H9 (cell line): ENCODE results near the gene TMEM51. TPM values are rescaled to one million over a fixed set of nuclear protein-coding genes. Genes with fewer than 3 reads are reported as not detected.

ENCODE experiments used
- DNase-seq: peaks from one replicate; pipeline ENCODE4 v3.0.0-alpha.2; 2017
- H2AFZ ChIP-seq: one replicate; pipeline ENCODE4 v1.6.1; 2013; ENCODE audit warnings: mild to moderate bottlenecking, low read length, control low read depth, moderate library complexity
- H2AK5ac ChIP-seq: 2 replicates; pipeline ENCODE4 v1.6.1; 2013; ENCODE audit warnings: low read length, control low read depth, mixed read lengths; ENCODE audit not compliant: insufficient read length
- H2BK120ac ChIP-seq: one replicate; pipeline ENCODE4 v1.6.1; 2013; ENCODE audit warnings: low read depth, mild to moderate bottlenecking, low read length, control low read depth, inconsistent platforms; ENCODE audit not compliant: poor library complexity, severe bottlenecking
- H2BK12ac ChIP-seq: 2 replicates; pipeline ENCODE4 v1.6.1; 2013; ENCODE audit warnings: low read length, control low read depth, mixed read lengths, low read depth; ENCODE audit not compliant: insufficient read length
- H2BK15ac ChIP-seq: 2 replicates; pipeline ENCODE4 v1.6.1; 2013; ENCODE audit warnings: low read depth, low read length, control low read depth
- H2BK20ac ChIP-seq: one replicate; pipeline ENCODE4 v1.6.1; 2013; ENCODE audit warnings: low read depth, mild to moderate bottlenecking, low read length, control low read depth, inconsistent platforms; ENCODE audit not compliant: poor library complexity, severe bottlenecking
- H2BK5ac ChIP-seq: 2 replicates; pipeline ENCODE4 v1.6.1; 2013; ENCODE audit warnings: low read length, control low read depth, mixed read lengths; ENCODE audit not compliant: insufficient read length
- H3K14ac ChIP-seq: 2 replicates; pipeline ENCODE4 v1.6.1; 2013; ENCODE audit warnings: low read length, control low read depth; ENCODE audit not compliant: insufficient read depth
- H3K18ac ChIP-seq: 2 replicates; pipeline ENCODE4 v1.6.1; 2013; ENCODE audit warnings: low read depth, mild to moderate bottlenecking, mixed read lengths, low read length, control low read depth; ENCODE audit not compliant: insufficient read length
- H3K23ac ChIP-seq: 2 replicates; pipeline ENCODE4 v1.6.1; 2013; ENCODE audit warnings: low read length, control low read depth, mixed read lengths, low read depth; ENCODE audit not compliant: insufficient read length
- H3K23me2 ChIP-seq: 2 replicates; pipeline ENCODE4 v1.6.1; 2013; ENCODE audit warnings: low read depth, mild to moderate bottlenecking, mixed read lengths, low read length, control low read depth; ENCODE audit not compliant: insufficient read length, poor library complexity, severe bottlenecking
- H3K27ac ChIP-seq: 2 replicates; pipeline ENCODE4 v1.5.1; 2013; ENCODE audit warnings: low read length, control low read depth, mixed read lengths, low read depth; ENCODE audit not compliant: insufficient read length
- H3K27me3 ChIP-seq: 2 replicates; pipeline ENCODE4 v1.6.1; 2013; ENCODE audit warnings: low read length, control low read depth, inconsistent platforms; ENCODE audit not compliant: insufficient read depth
- H3K4ac ChIP-seq: 2 replicates; pipeline ENCODE4 v1.6.1; 2013; ENCODE audit warnings: low read depth, mild to moderate bottlenecking, control low read depth, inconsistent platforms, low read length, moderate library complexity
- H3K4me1 ChIP-seq: 2 replicates; pipeline ENCODE4 v1.6.1; 2013; ENCODE audit warnings: low read length, control low read depth, inconsistent platforms; ENCODE audit not compliant: insufficient read depth
- H3K4me2 ChIP-seq: 2 replicates; pipeline ENCODE4 v1.6.1; 2013; ENCODE audit warnings: low read length, control low read depth, mixed read lengths; ENCODE audit not compliant: insufficient read length, insufficient read depth
- H3K56ac ChIP-seq: 2 replicates; pipeline ENCODE4 v1.6.1; 2013; ENCODE audit warnings: low read depth, mild to moderate bottlenecking, mixed read lengths, low read length, control low read depth; ENCODE audit not compliant: insufficient read length
- H3K79me1 ChIP-seq: 2 replicates; pipeline ENCODE4 v1.6.1; 2013; ENCODE audit warnings: low read depth, mild to moderate bottlenecking, moderate library complexity, low read length, control low read depth, inconsistent platforms; ENCODE audit not compliant: insufficient read depth, poor library complexity, severe bottlenecking
- H3K79me2 ChIP-seq: 2 replicates; pipeline ENCODE4 v1.6.1; 2013; ENCODE audit warnings: low read length, control low read depth, inconsistent platforms; ENCODE audit not compliant: insufficient read depth
- H3K9ac ChIP-seq: 2 replicates; pipeline ENCODE4 v1.6.1; 2013; ENCODE audit warnings: low read length, control low read depth, mixed read lengths; ENCODE audit not compliant: insufficient read length; ENCODE audit errors: extremely low read depth
- H3K9me3 ChIP-seq: one replicate; pipeline ENCODE4 v1.6.1; 2013; ENCODE audit warnings: low read depth, low read length, inconsistent platforms; ENCODE audit not compliant: control insufficient read depth
- H3T11ph ChIP-seq: one replicate; pipeline ENCODE4 v1.6.1; 2013; ENCODE audit warnings: mild to moderate bottlenecking, low read length, control low read depth, inconsistent platforms
- H4K20me1 ChIP-seq: one replicate; pipeline ENCODE4 v1.6.1; 2013; ENCODE audit not compliant: control insufficient read depth, insufficient read length, insufficient read depth
- H4K5ac ChIP-seq: 2 replicates; pipeline ENCODE4 v1.6.1; 2013; ENCODE audit warnings: low read depth, mild to moderate bottlenecking, mixed read lengths, low read length, control low read depth; ENCODE audit not compliant: insufficient read length
- H4K8ac ChIP-seq: replicated peaks from 2 replicates; pipeline ENCODE4 v1.6.1; 2013; ENCODE audit warnings: low read length, control low read depth, mixed read lengths, low read depth; ENCODE audit not compliant: insufficient read length
- H4K91ac ChIP-seq: 2 replicates; pipeline ENCODE4 v1.6.1; 2013; ENCODE audit warnings: low read depth, mild to moderate bottlenecking, moderate library complexity, mixed read lengths, low read length, control low read depth; ENCODE audit not compliant: insufficient read length
- H3K27ac Mint-ChIP-seq, 3 experiments: 2 replicates in 2 of 3; 3 replicates in 1 of 3; pipeline ENCODE4 v1.8.0; 2020 to 2021; ENCODE audit warnings: mixed read lengths in 3 of 3, mild to moderate bottlenecking in 1 of 3, moderate library complexity in 1 of 3
- H3K27me3 Mint-ChIP-seq: 2 replicates; pipeline ENCODE4 v1.8.0; 2021; ENCODE audit warnings: low read depth, mild to moderate bottlenecking, moderate library complexity, mixed read lengths
- H3K36me3 Mint-ChIP-seq, 3 experiments: 2 replicates in 2 of 3; 3 replicates in 1 of 3; pipeline ENCODE4 v1.8.0; 2020 to 2021; ENCODE audit warnings: low read depth in 3 of 3, mixed read lengths in 3 of 3; ENCODE audit not compliant: insufficient read depth in 1 of 3
- H3K4me1 Mint-ChIP-seq, 2 experiments: 2 replicates each; pipeline ENCODE4 v1.8.0; 2020; ENCODE audit warnings: mixed read lengths in 2 of 2
- H3K4me3 Mint-ChIP-seq, 2 experiments: 2 replicates in 1 of 2; 3 replicates in 1 of 2; pipeline ENCODE4 v1.8.0; 2020 to 2021; ENCODE audit warnings: mild to moderate bottlenecking in 2 of 2, mixed read lengths in 2 of 2, moderate library complexity in 1 of 2
- H3K9me3 Mint-ChIP-seq, 2 experiments: 2 replicates in 1 of 2; 3 replicates in 1 of 2; pipeline ENCODE4 v1.8.0; 2020; ENCODE audit warnings: mild to moderate bottlenecking in 2 of 2, mixed read lengths in 2 of 2, moderate library complexity in 1 of 2
- CTCF ChIP-seq: fragments of 200-600 bp; sonication (generic); conservative IDR thresholded peaks from 3 replicates; pipeline ENCODE4 v1.8.0; 2021; ENCODE audit warnings: antibody characterized with exemption, mild to moderate bottlenecking
- WGBS: extraction: QIAGEN DNeasy Blood & Tissue Kit; methylation state at CpG from one replicate; pipeline ENCODE4 v1.1.7; 2013; ENCODE audit warnings: missing lambda C conversion rate, low lambda C conversion rate, mixed read lengths; ENCODE audit not compliant: insufficient read length; ENCODE audit errors: extremely low coverage; 5-methylcytosine and 5-hydroxymethylcytosine counted together
- total RNA-seq: library from RNA; stranded (reverse); gene quantifications from 2 replicates; pipeline ENCODE4 v1.2.1, GENCODE V29; 2021

The TMEM51 gene
- total RNA-seq, 1 experiment from 2014 or later = 4.6 TPM

- no peak overlapping the region for H2BK20ac ChIP-seq
- no peak overlapping the region for H3K4me2 ChIP-seq
- no peak for TF ChIP-seq CTCF
- H3K9me3 Mint-ChIP-seq = no peaks in the 10 kb centered on the region; a peak in 1 of 5 replicates
- no peak for DNase-seq
- no peak overlapping the region for H4K91ac ChIP-seq
- H2BK5ac ChIP-seq = no peak overlapping the region
- no peaks in the 10 kb centered on the region for H3K9me3 ChIP-seq
- no peak overlapping the region for H2BK120ac ChIP-seq
- H3K14ac ChIP-seq = no peak overlapping the region
- H3K27me3 ChIP-seq = no peaks in the 10 kb centered on the region
- H2BK12ac ChIP-seq = no peak overlapping the region
- H3T11ph ChIP-seq = no peak overlapping the region
- H3K4me1 Mint-ChIP-seq = peaks cover 7 to 8% of the 10 kb centered on the region in 2 experiments
- no peak overlapping the region for H3K18ac ChIP-seq
- peaks cover 8% of the 10 kb centered on the region for H3K27me3 Mint-ChIP-seq
- no peak overlapping the region for H4K5ac ChIP-seq
- H4K8ac ChIP-seq = no peak overlapping the region
- H3K9ac ChIP-seq = no peak overlapping the region
- no peaks in the 10 kb centered on the region for H4K20me1 ChIP-seq
- H3K36me3 Mint-ChIP-seq = no peaks in the 10 kb centered on the region; a peak in 1 of 7 replicates
- H2AK5ac ChIP-seq = no peak overlapping the region
- no peak overlapping the region; the same call in 1 of the 2 replicates for H2BK15ac ChIP-seq
- no peak overlapping the region for H2AFZ ChIP-seq
- WGBS = no CpG with 5 or more reads among the region's 4 CpGs
- H3K79me2 ChIP-seq = no peaks in the 10 kb centered on the region
- no peaks in the 10 kb centered on the region for H3K23me2 ChIP-seq
- no peaks in the 10 kb centered on the region for H3K4me1 ChIP-seq
- H3K23ac ChIP-seq = no peak overlapping the region
- H3K27ac ChIP-seq = no peak overlapping the region
- H3K56ac ChIP-seq = no peak overlapping the region
- no peak overlapping the region for H3K4me3 Mint-ChIP-seq
- H3K79me1 ChIP-seq = no peaks in the 10 kb centered on the region
- no peak overlapping the region for H3K4ac ChIP-seq
- H3K27ac Mint-ChIP-seq = peak overlapping the region in 1 of 3 experiments; percentile 57; a peak in 2 of 7 replicates
Observed at GRCh38 chr1:15255582-15256149, 102.1 kb downstream of the TMEM51 start.
